Muscle layer of duodenum (tissue), 2 donors: ENCODE results near the gene CHIC1.
"Not testable (repeated sequence)": the region's sequence is repeated elsewhere in the genome, so short reads cannot be mapped to it uniquely, and the experiment has no call there.

Experiments
- H3K27ac ChIP-seq: one replicate; pipeline ENCODE4 v1.7.0; 2013; ENCODE audit warnings: mild to moderate bottlenecking, low read length
- H3K27me3 ChIP-seq: one replicate; pipeline ENCODE4 v1.7.0; 2013; ENCODE audit warnings: low read depth, mild to moderate bottlenecking, control low read depth, low read length
- H3K36me3 ChIP-seq, 2 donors: one replicate each; pipeline ENCODE4 v1.7.0; 2013; ENCODE audit warnings: low read length in 2 of 2, control low read depth in 1 of 2, mild to moderate bottlenecking in 1 of 2; ENCODE audit not compliant: insufficient read depth in 2 of 2, control insufficient read depth in 1 of 2
- H3K4me1 ChIP-seq, 2 donors: one replicate each; pipeline ENCODE4 v1.7.0; 2013; ENCODE audit warnings: low read length in 2 of 2, mild to moderate bottlenecking in 2 of 2, control low read depth in 1 of 2, moderate library complexity in 1 of 2; ENCODE audit not compliant: insufficient read depth in 2 of 2, control insufficient read depth in 1 of 2
- H3K4me3 ChIP-seq, 2 donors: one replicate each; pipeline ENCODE4 v1.7.0; 2013; ENCODE audit warnings: low read length in 2 of 2, low read depth in 1 of 2, mild to moderate bottlenecking in 1 of 2
- H3K9me3 ChIP-seq, 2 donors: one replicate each; pipeline ENCODE4 v1.7.0; 2013; ENCODE audit warnings: low read length in 2 of 2, control low read depth in 1 of 2, mild to moderate bottlenecking in 1 of 2; ENCODE audit not compliant: control insufficient read depth in 1 of 2
- donor health status: healthy.

CHIC1 gene

DNA sequence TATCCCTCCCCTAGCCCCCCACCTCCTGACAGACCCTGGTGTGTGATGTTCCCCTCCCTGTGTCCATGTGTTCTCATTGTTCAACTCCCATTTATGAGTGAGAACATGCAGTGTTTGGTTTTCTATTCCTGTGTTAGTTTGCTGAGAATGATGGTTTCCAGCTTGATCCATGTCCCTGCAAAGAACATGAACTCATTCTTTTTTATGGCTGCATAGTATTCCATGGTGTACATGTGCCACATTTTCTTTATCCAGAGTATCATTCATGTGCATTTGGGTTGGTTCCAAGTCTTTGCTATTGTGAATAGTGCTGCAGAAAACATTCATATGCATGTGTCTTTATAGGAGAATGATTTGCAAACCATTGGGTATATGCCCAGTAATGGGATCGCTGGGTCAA is 34.8 kb downstream of the CHIC1 start:
- not testable (repeated sequence) for H3K4me1 ChIP-seq, H3K9me3 ChIP-seq, H3K4me3 ChIP-seq, H3K27me3 ChIP-seq, H3K36me3 ChIP-seq, H3K27ac ChIP-seq

DNA sequence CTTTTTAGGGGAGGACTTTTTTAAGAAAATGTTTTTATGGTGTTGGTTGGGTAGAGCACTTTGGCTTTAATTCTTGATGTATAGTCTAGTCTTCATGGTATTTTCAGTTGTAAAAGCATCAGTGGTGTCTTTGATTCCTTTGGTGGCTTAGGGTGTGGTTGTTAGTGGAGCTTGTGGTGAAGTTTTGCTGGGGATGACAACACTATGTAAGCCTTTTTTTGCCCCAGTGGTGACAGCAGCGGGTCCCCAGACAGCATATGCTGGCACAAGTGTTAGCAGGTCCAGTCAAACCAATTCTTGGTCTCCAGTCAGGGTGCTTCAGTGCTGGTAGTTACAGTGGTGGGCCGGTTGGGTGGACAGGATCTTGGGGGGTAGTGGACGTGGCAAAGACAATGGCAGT is 52.0 kb downstream of the CHIC1 start:
- Histone ChIP-seq H3K27ac (no peak overlapping the region), H3K4me1 (no peaks in the 10 kb centered on the region), H3K4me3 (no peak overlapping the region), H3K9me3 (no peaks in the 10 kb centered on the region), H3K36me3 (no peaks in the 10 kb centered on the region), H3K27me3 (no peaks in the 10 kb centered on the region)

GRCh38 chrX:73641669-73642068 is 78.7 kb downstream of the CHIC1 start:
- not testable (repeated sequence) for H3K27ac ChIP-seq, H3K4me1 ChIP-seq, H3K27me3 ChIP-seq, H3K4me3 ChIP-seq
- H3K9me3 ChIP-seq, result peaks cover 9 to 19% of the 10 kb centered on the region in 2 donors
- peaks cover 0 to 13% of the 10 kb centered on the region in 2 donors for H3K36me3 ChIP-seq

DNA sequence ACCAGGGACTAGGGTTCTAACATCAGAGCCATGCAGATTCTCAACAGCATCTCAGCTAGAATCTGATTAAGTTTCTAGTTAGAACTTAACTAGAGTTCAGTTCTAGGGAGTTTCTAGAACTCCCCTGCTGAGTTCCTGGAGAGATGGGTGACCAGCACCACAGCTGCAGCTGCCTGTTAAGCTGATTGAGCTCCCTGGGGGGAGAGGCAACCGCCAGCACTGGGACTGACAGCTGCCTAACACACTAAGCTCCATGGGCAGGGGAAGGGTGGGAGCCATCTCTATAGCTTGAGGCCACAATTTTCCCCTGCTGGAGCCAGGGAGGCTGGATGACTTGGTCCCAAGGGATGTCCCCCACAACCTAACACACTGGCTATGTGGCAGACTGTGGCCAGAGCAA is 84.2 kb downstream of the CHIC1 start:
- no peak overlapping the region for H3K4me3 ChIP-seq
- peaks cover 0 to 13% of the 10 kb centered on the region in 2 donors for H3K36me3 ChIP-seq
- H3K4me1 ChIP-seq, result no peaks in the 10 kb centered on the region
- H3K9me3 ChIP-seq, result peaks cover 9 to 13% of the 10 kb centered on the region in 2 donors
- no peaks in the 10 kb centered on the region for H3K27me3 ChIP-seq
- no peak overlapping the region for H3K27ac ChIP-seq

DNA sequence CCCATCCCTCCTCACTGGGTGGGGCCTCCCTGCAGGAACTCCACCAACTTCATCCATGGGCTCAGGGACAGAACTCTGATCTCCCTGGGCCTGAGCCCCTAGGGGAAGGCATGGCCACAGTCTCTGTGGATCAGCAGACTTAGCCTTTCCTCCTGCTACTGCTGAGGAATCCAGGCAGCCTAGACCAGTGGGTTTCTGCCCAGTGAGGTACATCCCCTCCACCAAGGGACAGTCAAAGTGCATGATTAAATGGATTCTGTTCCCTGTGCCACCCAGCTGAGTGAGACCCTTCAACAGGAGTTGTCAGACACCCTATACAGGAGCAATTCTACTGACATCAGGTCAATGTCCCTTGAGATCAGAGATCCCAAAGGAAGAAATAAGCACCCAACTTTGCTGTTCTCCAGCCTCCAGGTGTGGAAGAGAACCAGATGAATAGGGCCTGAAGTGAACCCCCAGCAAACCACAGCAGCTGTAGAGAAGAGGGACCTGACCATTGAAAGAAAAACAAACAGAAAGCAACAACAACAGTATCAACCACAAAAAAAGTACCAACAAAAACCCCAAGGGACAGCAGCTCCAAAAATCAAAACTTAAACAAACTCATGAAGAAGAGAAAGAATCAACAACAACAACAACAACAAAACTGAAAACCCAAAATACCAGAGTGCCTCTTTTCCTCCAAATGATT is 84.8 kb downstream of the CHIC1 start:
- H3K4me1 ChIP-seq, result no peaks in the 10 kb centered on the region
- H3K9me3 ChIP-seq, result peaks cover 9 to 13% of the 10 kb centered on the region in 2 donors
- H3K27ac ChIP-seq, result no peak overlapping the region
- no peaks in the 10 kb centered on the region for H3K27me3 ChIP-seq
- H3K4me3 ChIP-seq, result no peak overlapping the region
- peaks cover 0 to 13% of the 10 kb centered on the region in 2 donors for H3K36me3 ChIP-seq

GRCh38 chrX:73661322-73661721 is 98.3 kb downstream of the CHIC1 start:
- H3K4me1 ChIP-seq, H3K4me3 ChIP-seq, H3K36me3 ChIP-seq, H3K27ac ChIP-seq, H3K27me3 ChIP-seq: not testable (repeated sequence)
- peaks cover 0 to 13% of the 10 kb centered on the region in 2 donors for H3K9me3 ChIP-seq

GRCh38 chrX:73668779-73669178 is 105.8 kb downstream of the CHIC1 start:
- Histone ChIP-seq H3K4me3 (no peak overlapping the region), H3K4me1 (no peaks in the 10 kb centered on the region), H3K9me3 (peaks cover 0 to 3% of the 10 kb centered on the region in 2 donors), H3K36me3 (no peaks in the 10 kb centered on the region), H3K27me3 (no peaks in the 10 kb centered on the region), H3K27ac (no peak overlapping the region)

DNA sequence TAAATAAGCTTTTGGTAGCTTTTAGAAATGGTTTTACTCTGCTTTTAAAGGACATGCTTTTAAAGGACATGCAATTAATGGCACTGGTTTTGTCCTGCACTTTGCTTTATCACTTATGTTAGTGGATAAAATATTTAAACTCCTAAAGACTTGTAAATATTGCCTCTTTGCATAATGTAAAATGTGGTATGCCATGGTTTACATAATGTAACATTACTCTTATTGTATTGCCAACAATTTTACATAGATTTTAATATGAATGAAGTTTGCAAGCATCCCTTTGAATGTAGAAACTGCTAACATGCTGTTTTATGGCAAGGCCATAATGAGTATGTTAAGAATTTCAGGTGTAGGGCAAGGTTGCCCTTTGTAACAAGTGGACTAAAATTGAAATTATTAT is 118.4 kb downstream of the CHIC1 start:
- Histone ChIP-seq H3K9me3 (no peaks in the 10 kb centered on the region), H3K36me3 (no peaks in the 10 kb centered on the region), H3K27ac (no peak overlapping the region), H3K27me3 (no peaks in the 10 kb centered on the region), H3K4me1 (no peaks in the 10 kb centered on the region), H3K4me3 (no peak overlapping the region)

DNA sequence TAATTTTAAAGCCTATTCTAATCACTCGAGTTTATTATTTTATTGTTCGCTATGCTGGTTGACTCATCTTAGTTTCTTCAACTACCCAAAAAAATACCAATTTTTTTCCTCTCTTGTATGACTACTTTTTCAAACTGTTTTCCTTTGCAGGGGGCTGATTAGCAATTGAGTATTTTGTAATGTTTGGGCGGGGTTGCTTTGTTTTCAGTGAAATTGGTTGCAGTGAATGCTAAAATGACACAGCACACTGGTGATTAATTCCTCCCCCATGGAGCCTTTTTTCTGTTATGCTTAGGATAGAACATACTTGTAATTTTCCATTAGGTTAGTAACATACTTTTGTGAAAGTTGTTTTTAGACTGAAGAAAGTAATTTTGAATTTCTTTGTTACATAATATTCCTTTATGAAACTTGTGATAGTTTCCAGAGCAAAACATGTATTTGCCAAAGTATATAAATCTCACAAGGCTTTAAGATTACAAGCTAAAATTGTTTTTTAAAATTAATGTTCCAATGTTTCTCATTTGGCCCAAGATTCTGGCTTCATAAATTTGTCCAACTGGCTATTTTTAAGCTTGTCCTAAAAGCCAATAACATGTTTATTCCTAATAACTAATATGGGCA is 120.4 kb downstream of the CHIC1 start:
- Histone ChIP-seq H3K27me3 (no peaks in the 10 kb centered on the region), H3K36me3 (no peaks in the 10 kb centered on the region), H3K9me3 (no peaks in the 10 kb centered on the region)

GRCh38 chrX:73707014-73707413 is 144.0 kb downstream of the CHIC1 start:
- H3K27me3 ChIP-seq, H3K36me3 ChIP-seq, H3K4me1 ChIP-seq, H3K4me3 ChIP-seq, H3K27ac ChIP-seq: not testable (repeated sequence)
- H3K9me3 ChIP-seq, result peaks cover 0 to 13% of the 10 kb centered on the region in 2 donors

More for the DNA sequence above, 120.4 kb downstream of the CHIC1 start:
- Histone ChIP-seq H3K4me3 (no peak overlapping the region), H3K27ac (no peak overlapping the region), H3K4me1 (no peaks in the 10 kb centered on the region)

DNA sequence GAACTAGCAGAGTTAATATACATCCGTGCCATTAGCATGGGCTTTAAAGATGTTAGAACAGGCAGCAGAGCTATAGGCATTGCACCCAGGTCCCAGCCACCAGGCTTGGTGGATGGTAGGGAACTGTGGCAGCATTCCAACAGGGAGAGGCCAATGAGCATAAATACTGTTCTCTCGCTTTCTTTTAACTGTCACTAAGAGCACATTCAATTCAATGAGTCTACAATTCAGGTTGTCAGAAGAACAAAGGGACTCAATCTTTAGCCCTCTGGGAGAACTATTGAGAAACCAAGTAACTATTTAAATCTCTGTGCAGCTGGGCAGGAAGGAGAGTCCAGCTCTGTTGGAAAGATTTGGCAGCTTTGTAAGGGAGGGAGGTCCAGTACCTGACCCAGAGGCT is 165.6 kb downstream of the CHIC1 start:
- H3K27me3 ChIP-seq, result no peaks in the 10 kb centered on the region
- no peak overlapping the region for H3K27ac ChIP-seq
- no peaks in the 10 kb centered on the region for H3K4me1 ChIP-seq
- no peaks in the 10 kb centered on the region for H3K36me3 ChIP-seq
- no peaks in the 10 kb centered on the region for H3K9me3 ChIP-seq
- H3K4me3 ChIP-seq, result no peak overlapping the region
